Transverse colon (tissue), 4 donors: ENCODE measurements around the gene APOO. TPM values are rescaled to one million over a fixed set of nuclear protein-coding genes. Genes with fewer than 3 reads are reported as not detected.

Source experiments
- DNase-seq: peaks from one replicate; pipeline ENCODE4 v3.0.0-alpha.2; 2019
- H3K27ac ChIP-seq, 4 donors: fragments of 200-600 bp; sonication (generic); 2 replicates each; pipeline ENCODE4 v1.5.1; 2016 to 2018; ENCODE audit warnings: inconsistent platforms in 4 of 4
- H3K27me3 ChIP-seq: fragments of 200-600 bp; sonication (generic); 2 replicates; pipeline ENCODE4 v1.5.1; 2017; ENCODE audit warnings: inconsistent platforms
- H3K36me3 ChIP-seq, 4 donors: fragments of 200-600 bp; sonication (generic); 2 replicates each; pipeline ENCODE4 v1.5.1; 2017 to 2019; ENCODE audit warnings: inconsistent platforms in 4 of 4
- H3K4me1 ChIP-seq, 4 donors: fragments of 200-600 bp; sonication (generic); 2 replicates each; pipeline ENCODE4 v1.5.1; 2017 to 2020; ENCODE audit warnings: inconsistent platforms in 4 of 4
- H3K4me3 ChIP-seq, 4 donors: fragments of 200-600 bp; sonication (generic); 1 replicate in 1 of 4; 2 replicates in 3 of 4; pipeline versions ENCODE4 v1.5.1 to v1.6.1; 2017 to 2019; ENCODE audit warnings: inconsistent platforms in 4 of 4
- H3K9me3 ChIP-seq, 2 donors: fragments of 200-600 bp; sonication (generic); 2 replicates each; pipeline ENCODE4 v1.5.1; 2017 to 2019; ENCODE audit warnings: inconsistent platforms in 2 of 2
- CTCF ChIP-seq, 5 experiments: fragments of 200-600 bp in 3 of 5; fragments of 450-650 bp in 2 of 5; sonication (generic) in 3 of 5; IDR thresholded peaks; 1 replicate in 2 of 5; 2 replicates in 3 of 5; pipeline ENCODE4 v1.5.1; 2016 to 2017; ENCODE audit warnings: antibody characterized with exemption in 5 of 5, inconsistent platforms in 3 of 5, mild to moderate bottlenecking in 2 of 5, moderate library complexity in 1 of 5
- EP300 ChIP-seq: sonication (generic); formaldehyde crosslinking; IDR thresholded peaks from one replicate; pipeline ENCODE4 v1.6.1; 2017; ENCODE audit warnings: antibody characterized with exemption, low read depth
- POLR2A ChIP-seq: fragments of 450-650 bp; IDR thresholded peaks from one replicate; pipeline ENCODE4 v1.6.1; 2016; ENCODE audit warnings: antibody characterized with exemption, mild to moderate bottlenecking, moderate library complexity
- POLR2AphosphoS5 ChIP-seq, 3 donors: sonication (generic); formaldehyde crosslinking; IDR thresholded peaks; one replicate each; pipeline ENCODE4 v1.6.1; 2016; ENCODE audit warnings: antibody characterized with exemption in 3 of 3
- WGBS, 2 donors: methylation state at CpG; one replicate each; pipeline ENCODE4 v1.1.5; 2018; ENCODE audit warnings: low coverage in 1 of 2; 5-methylcytosine and 5-hydroxymethylcytosine counted together
- in situ Hi-C, 4 donors: fragments of 200-750 bp; cut with MboI; loops; one replicate each; pipeline versions ENCODE4 v1.15.0 to v1.15.1; 2017; ENCODE audit warnings: low sequenced_read_pairs in 3 of 4, low pct_ligation_motif_present in 1 of 4, low pct_unique_long_range_greater_than_20kb in 1 of 4
- intact Hi-C: fragments of 100-400 bp; cut with DNase I; formaldehyde crosslinking; loops from one replicate; pipeline ENCODE4 v1.15.1; 2023; ENCODE audit warnings: low total_unique reads
- total RNA-seq, 4 donors: library from RNA; depleted of rRNA; stranded (reverse); fragments of >200 nt; gene quantifications; one replicate each; pipeline ENCODE4 v1.1.0, GENCODE V29; 2016

The APOO gene
- total RNA-seq, 4 donors from 2014 or later: 10.0 to 24.5 (median 15.6) TPM; not detected in 1

- 57 to 71% methylated on average over 1 of the region's 1 CpG for WGBS, 2 donors
- Histone ChIP-seq H3K27ac (no peak overlapping the region), H3K4me3 (no peak overlapping the region), H3K27me3 (no peaks in the 10 kb centered on the region), H3K36me3 (no peaks in the 10 kb centered on the region), H3K9me3 (no peaks in the 10 kb centered on the region), H3K4me1 (no peaks in the 10 kb centered on the region)
- in situ Hi-C loops (no loop called here), intact Hi-C loops (no loop called here)
- DNase-seq: no peak
- TF ChIP-seq CTCF (IDR thresholded peaks at IDR 0.05) (no peak), POLR2A (no peak), EP300 (no peak), POLR2AphosphoS5 (IDR thresholded peaks at IDR 0.05) (no peak)
Measured at GRCh38 chrX:23938690-23939089, 31.0 kb upstream of the APOO start.

- DNase-seq: no peak
- Histone ChIP-seq H3K4me3 (no peak overlapping the region), H3K9me3 (no peaks in the 10 kb centered on the region), H3K36me3 (no peaks in the 10 kb centered on the region), H3K27ac (no peak overlapping the region), H3K4me1 (no peaks in the 10 kb centered on the region), H3K27me3 (no peaks in the 10 kb centered on the region)
- in situ Hi-C loops: no loop called here
- TF ChIP-seq EP300 (no peak), CTCF (IDR thresholded peaks at IDR 0.05) (no peak), POLR2AphosphoS5 (IDR thresholded peaks at IDR 0.05) (no peak), POLR2A (no peak)
- 72% methylated on average over 4 of the region's 4 CpGs; no CpG with 5 or more reads in 1 of the 2 donors for WGBS, 2 donors
- intact Hi-C loops: no loop called here
Measured at GRCh38 chrX:23937100-23937499, 29.4 kb upstream of the APOO start.

GRCh38 chrX:23936180-23936579 is 28.4 kb upstream of the APOO start:
- 17 to 50% methylated on average over 1 of the region's 1 CpG for WGBS, 2 donors
- H3K27me3 ChIP-seq: no peaks in the 10 kb centered on the region
- intact Hi-C loops (no loop called here), in situ Hi-C loops (no loop called here)
- no peak overlapping the region for H3K27ac ChIP-seq
- no peak for TF ChIP-seq POLR2AphosphoS5 (IDR thresholded peaks at IDR 0.05)
- no peak for TF ChIP-seq CTCF (IDR thresholded peaks at IDR 0.05)
- no peak for TF ChIP-seq EP300
- no peak for TF ChIP-seq POLR2A
- no peaks in the 10 kb centered on the region for H3K36me3 ChIP-seq
- H3K4me3 ChIP-seq: no peak overlapping the region
- DNase-seq: no peak
- H3K4me1 ChIP-seq: no peaks in the 10 kb centered on the region
- H3K9me3 ChIP-seq: no peaks in the 10 kb centered on the region

- DNase-seq: no peak
- in situ Hi-C loops: no loop called here
- 91 to 100% methylated on average over 1 to 11 of the region's 11 CpGs for WGBS, 2 donors
- intact Hi-C loops: no loop called here
- Histone ChIP-seq H3K27ac (no peak overlapping the region), H3K4me3 (no peak overlapping the region), H3K9me3 (no peaks in the 10 kb centered on the region), H3K4me1 (no peaks in the 10 kb centered on the region), H3K36me3 (no peaks in the 10 kb centered on the region), H3K27me3 (no peaks in the 10 kb centered on the region)
- TF ChIP-seq POLR2AphosphoS5 (IDR thresholded peaks at IDR 0.05): no peak
- TF ChIP-seq POLR2A: no peak
- TF ChIP-seq EP300: no peak
- TF ChIP-seq CTCF (IDR thresholded peaks at IDR 0.05): no peak
Measured at GRCh38 chrX:23935106-23935505, 27.4 kb upstream of the APOO start.
